Gastroesophageal sphincter (tissue), 3 donors: ENCODE data around the gene ZNF526.

Experiments
- EP300 ChIP-seq: sonication (generic); formaldehyde crosslinking; IDR thresholded peaks from one replicate; pipeline ENCODE4 v1.6.1; 2017; ENCODE audit warnings: antibody characterized with exemption, mild to moderate bottlenecking
- POLR2AphosphoS5 ChIP-seq: sonication (generic); formaldehyde crosslinking; IDR thresholded peaks from one replicate; pipeline ENCODE4 v1.6.1; 2017; ENCODE audit warnings: antibody characterized with exemption
- TF ChIP-seq, protein P1 (sequence below), 4 experiments: fragments of 200-600 bp in 2 of 4; fragments of 450-650 bp in 2 of 4; sonication (generic) in 1 of 4; IDR thresholded peaks; one replicate each; pipeline ENCODE4 v1.5.1; 2017 to 2019; ENCODE audit warnings: antibody characterized with exemption in 4 of 4, mild to moderate bottlenecking in 2 of 4, moderate library complexity in 2 of 4

DNA sequence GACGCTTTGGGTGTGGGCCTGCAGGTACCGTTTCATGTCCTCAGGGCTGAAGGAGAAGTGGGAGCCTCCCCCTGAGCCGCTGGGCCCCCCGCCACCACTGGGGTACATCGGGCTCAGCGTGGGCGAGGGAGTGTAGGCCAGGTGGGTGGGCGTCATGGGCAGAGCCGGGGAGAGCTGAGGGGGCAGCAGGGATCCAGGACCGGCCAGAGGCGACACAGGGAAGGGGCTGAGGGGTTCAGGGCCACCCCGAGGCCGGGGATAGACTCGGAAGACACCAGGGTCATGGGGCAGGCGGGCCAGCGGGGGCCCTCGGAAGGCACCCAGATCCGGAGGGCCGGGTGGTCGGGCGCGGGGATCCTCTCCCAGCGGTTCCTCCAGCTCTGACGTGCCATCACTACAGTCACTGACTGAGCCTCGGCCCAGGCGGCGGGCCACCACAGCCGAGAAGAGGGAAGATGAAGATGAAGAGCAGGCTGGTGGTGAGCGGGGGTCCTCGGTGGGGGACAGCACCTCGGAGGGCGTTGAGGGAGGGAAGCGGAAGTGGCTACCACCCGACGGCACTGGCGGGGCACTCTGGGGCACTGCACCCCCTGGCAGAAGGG is 29.1 kb downstream of the ZNF526 start:
- TF ChIP-seq, protein P1, sequence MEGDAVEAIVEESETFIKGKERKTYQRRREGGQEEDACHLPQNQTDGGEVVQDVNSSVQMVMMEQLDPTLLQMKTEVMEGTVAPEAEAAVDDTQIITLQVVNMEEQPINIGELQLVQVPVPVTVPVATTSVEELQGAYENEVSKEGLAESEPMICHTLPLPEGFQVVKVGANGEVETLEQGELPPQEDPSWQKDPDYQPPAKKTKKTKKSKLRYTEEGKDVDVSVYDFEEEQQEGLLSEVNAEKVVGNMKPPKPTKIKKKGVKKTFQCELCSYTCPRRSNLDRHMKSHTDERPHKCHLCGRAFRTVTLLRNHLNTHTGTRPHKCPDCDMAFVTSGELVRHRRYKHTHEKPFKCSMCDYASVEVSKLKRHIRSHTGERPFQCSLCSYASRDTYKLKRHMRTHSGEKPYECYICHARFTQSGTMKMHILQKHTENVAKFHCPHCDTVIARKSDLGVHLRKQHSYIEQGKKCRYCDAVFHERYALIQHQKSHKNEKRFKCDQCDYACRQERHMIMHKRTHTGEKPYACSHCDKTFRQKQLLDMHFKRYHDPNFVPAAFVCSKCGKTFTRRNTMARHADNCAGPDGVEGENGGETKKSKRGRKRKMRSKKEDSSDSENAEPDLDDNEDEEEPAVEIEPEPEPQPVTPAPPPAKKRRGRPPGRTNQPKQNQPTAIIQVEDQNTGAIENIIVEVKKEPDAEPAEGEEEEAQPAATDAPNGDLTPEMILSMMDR (IDR thresholded peaks at IDR 0.05): no peak
- TF ChIP-seq POLR2AphosphoS5: no peak
- TF ChIP-seq EP300: no peak
